H1 (cell line): ENCODE data around the gene RPN2.

ENCODE experiments used
- EZH2 ChIP-seq: fragments of 200-600 bp; sonication (generic); IDR thresholded peaks from 2 replicates; pipeline ENCODE4 v1.7.1; 2012; ENCODE audit warnings: low read depth, mild to moderate bottlenecking, moderate library complexity, low read length, inconsistent platforms; ENCODE audit not compliant: severe bottlenecking
- PHF8 ChIP-seq: fragments of 200-600 bp; sonication (generic); conservative IDR thresholded peaks from 2 replicates; pipeline ENCODE4 v1.7.1; 2012; ENCODE audit warnings: low read depth, mild to moderate bottlenecking, inconsistent platforms, low read length, moderate library complexity
- RFX5 ChIP-seq: IDR thresholded peaks from 2 replicates; pipeline ENCODE4 v1.6.1; 2011; ENCODE audit warnings: low read depth, low read length, improper control_type of control experiment, borderline replicate concordance

DNA sequence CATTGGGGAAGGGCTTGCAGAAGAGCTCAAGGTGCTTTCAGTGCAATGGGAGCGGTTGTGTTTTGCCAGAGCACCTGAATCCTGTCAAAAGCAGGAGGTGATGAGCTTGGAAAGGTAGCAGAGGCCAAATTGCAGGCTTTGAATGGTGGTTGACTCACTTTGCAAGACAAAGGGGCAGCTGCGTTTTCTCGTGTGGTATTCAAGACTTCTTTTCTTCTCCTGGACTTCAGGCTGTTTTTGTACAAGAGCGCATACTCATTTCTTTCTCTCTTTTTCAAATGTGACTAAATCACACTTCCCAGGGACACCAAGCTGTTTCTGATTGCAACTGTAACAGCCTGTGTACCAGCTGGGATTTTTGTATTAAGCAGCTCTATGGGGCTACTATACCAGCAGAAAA, 50.2 kb downstream of the RPN2 start:
- TF ChIP-seq PHF8 (no peak), RFX5 (no peak), EZH2 (no peak)
